Stomach (tissue), 9 donors: ENCODE results near the gene EEF1A1. TPM values are rescaled to one million over a fixed set of nuclear protein-coding genes. Genes with fewer than 3 reads are reported as not detected.
A peak's percentile ranks its signal among the peaks of the same experiment; 100 is the strongest.

ENCODE experiments used
- DNase-seq, 2 donors: peaks; one replicate each; pipeline versions ENCODE4 v3.0.0 to v3.0.0-alpha.2; 2013 to 2019
- H3K27ac ChIP-seq, 5 donors: fragments of 200-600 bp in 4 of 5; sonication (generic) in 4 of 5; one replicate each; pipeline ENCODE4 v1.5.1; 2013 to 2019; ENCODE audit warnings: mild to moderate bottlenecking in 1 of 5, moderate library complexity in 1 of 5
- H3K27me3 ChIP-seq, 3 donors: fragments of 200-600 bp; sonication (generic); one replicate each; pipeline ENCODE4 v1.5.1; 2017 to 2019; ENCODE audit warnings: mixed run types in 1 of 3
- H3K36me3 ChIP-seq, 4 donors: fragments of 200-600 bp; sonication (generic); 1 replicate in 3 of 4; 2 replicates in 1 of 4; pipeline ENCODE4 v1.5.1; 2016 to 2019
- H3K4me1 ChIP-seq, 4 donors: fragments of 200-600 bp; sonication (generic); one replicate each; pipeline ENCODE4 v1.5.1; 2016 to 2019
- H3K4me3 ChIP-seq, 4 donors: fragments of 200-600 bp; sonication (generic) in 3 of 4; one replicate each; pipeline ENCODE4 v1.5.1; 2016 to 2019; ENCODE audit warnings: mild to moderate bottlenecking in 1 of 4
- H3K9me3 ChIP-seq, 4 donors: fragments of 200-600 bp; sonication (generic); one replicate each; pipeline ENCODE4 v1.5.1; 2016 to 2019
- CTCF ChIP-seq, 7 experiments: fragments of 450-650 bp in 4 of 7; fragments of 200-600 bp in 3 of 7; sonication (generic) in 3 of 7; IDR thresholded peaks; one replicate each; pipeline ENCODE4 v1.5.1; 2016 to 2019; ENCODE audit warnings: antibody characterized with exemption in 7 of 7, control low read depth in 2 of 7, mild to moderate bottlenecking in 1 of 7
- EP300 ChIP-seq: sonication (generic); formaldehyde crosslinking; IDR thresholded peaks from one replicate; pipeline ENCODE4 v1.6.1; 2017; ENCODE audit warnings: antibody characterized with exemption
- POLR2A ChIP-seq, 4 donors: fragments of 450-650 bp; IDR thresholded peaks; one replicate each; pipeline ENCODE4 v1.6.1; 2016; ENCODE audit warnings: antibody characterized with exemption in 4 of 4, control low read depth in 2 of 4, mild to moderate bottlenecking in 1 of 4, moderate library complexity in 1 of 4
- POLR2AphosphoS5 ChIP-seq, 3 donors: sonication (generic); formaldehyde crosslinking; IDR thresholded peaks; one replicate each; pipeline ENCODE4 v1.6.1; 2016; ENCODE audit warnings: antibody characterized with exemption in 3 of 3
- WGBS, 5 donors: extraction: QIAGEN DNeasy Blood & Tissue Kit in 3 of 5; methylation state at CpG; one replicate each; pipeline versions ENCODE4 v1.1.5 to v1.1.7; 2013 to 2018; 5-methylcytosine and 5-hydroxymethylcytosine counted together
- intact Hi-C: fragments of 100-400 bp; cut with DNase I; formaldehyde crosslinking; loops from one replicate; pipeline ENCODE4 v1.15.1; 2023; ENCODE audit warnings: low total_unique reads
- polyA plus RNA-seq, 3 donors: library from polyadenylated mRNA; stranded (reverse); fragments of 200-250 nt; gene quantifications; one replicate each; pipeline ENCODE4 v1.2.3, GENCODE V29; 2013
- total RNA-seq, 5 donors: library from RNA; depleted of rRNA; stranded (reverse); fragments of >200 nt; gene quantifications; one replicate each; pipeline versions ENCODE4 v1.1.0 to v1.2.3, GENCODE V29; 2014 to 2016
- donor health status: healthy with polysubstance abuse.
- donor health status: Bipolar disorder and iron deficiency.
- donor health status: healthy.

The EEF1A1 gene
- total and polyA plus RNA-seq, 8 donors: 3,004 to 19,399 (median 7,868) TPM

GRCh38 chr6:73484438-73484837 lies 36.4 kb downstream of the EEF1A1 start:
- TF ChIP-seq POLR2A (IDR thresholded peaks at IDR 0.05): no peak
- no peak for TF ChIP-seq CTCF (IDR thresholded peaks at IDR 0.05)
- TF ChIP-seq POLR2AphosphoS5 (IDR thresholded peaks at IDR 0.05): no peak
- no peak for TF ChIP-seq EP300
- peak overlapping the region in 1 of 5 donors; percentile 22 for H3K27ac ChIP-seq
- H3K36me3 ChIP-seq: peaks cover 58 to 100% (median 100%) of the 10 kb centered on the region in 4 donors
- no peaks in the 10 kb centered on the region for H3K9me3 ChIP-seq
- intact Hi-C loops: no loop called here
- DNase-seq: no peak
- H3K4me3 ChIP-seq: no peak overlapping the region
- no peaks in the 10 kb centered on the region for H3K27me3 ChIP-seq
- peaks cover 0 to 6% (median 0%) of the 10 kb centered on the region in 4 donors for H3K4me1 ChIP-seq
- 85 to 90% (median 88%) methylated on average over 2 of the region's 2 CpGs for WGBS, 5 donors

GRCh38 chr6:73481969-73482368 lies 38.9 kb downstream of the EEF1A1 start:
- H3K27me3 ChIP-seq: no peaks in the 10 kb centered on the region
- H3K9me3 ChIP-seq: no peaks in the 10 kb centered on the region
- no peak overlapping the region for H3K27ac ChIP-seq
- H3K4me3 ChIP-seq: no peak overlapping the region
- H3K4me1 ChIP-seq: peaks cover 0 to 6% (median 0%) of the 10 kb centered on the region in 4 donors
- intact Hi-C loops: no loop called here
- peak in 1 of 2 donors; percentile 70 for DNase-seq
- WGBS, 5 donors: 62 to 87% (median 70%) methylated on average over 12 of the region's 12 CpGs
- TF ChIP-seq CTCF (IDR thresholded peaks at IDR 0.05) (no peak), EP300 (no peak), POLR2A (IDR thresholded peaks at IDR 0.05) (no peak), POLR2AphosphoS5 (IDR thresholded peaks at IDR 0.05) (no peak)
- H3K36me3 ChIP-seq: peaks cover 53 to 100% (median 100%) of the 10 kb centered on the region in 4 donors

- H3K9me3 ChIP-seq: no peaks in the 10 kb centered on the region
- H3K4me1 ChIP-seq: no peaks in the 10 kb centered on the region
- TF ChIP-seq POLR2AphosphoS5 (IDR thresholded peaks at IDR 0.05) (no peak), EP300 (no peak), CTCF (IDR thresholded peaks at IDR 0.05) (no peak), POLR2A (IDR thresholded peaks at IDR 0.05) (no peak)
- H3K36me3 ChIP-seq: peaks cover 61 to 100% (median 100%) of the 10 kb centered on the region in 4 donors
- no peak overlapping the region for H3K27ac ChIP-seq
- H3K27me3 ChIP-seq: no peaks in the 10 kb centered on the region
- 95 to 99% (median 96%) methylated on average over 4 of the region's 4 CpGs for WGBS, 5 donors
- DNase-seq: no peak
- H3K4me3 ChIP-seq: no peak overlapping the region
- intact Hi-C loops: no loop called here
Observed at GRCh38 chr6:73477407-73477806, 43.4 kb downstream of the EEF1A1 start.

- Histone ChIP-seq H3K27ac (no peak overlapping the region), H3K4me1 (no peaks in the 10 kb centered on the region), H3K36me3 (peaks cover 55 to 100% (median 100%) of the 10 kb centered on the region in 4 donors), H3K27me3 (no peaks in the 10 kb centered on the region), H3K9me3 (no peaks in the 10 kb centered on the region), H3K4me3 (no peak overlapping the region)
- TF ChIP-seq EP300: no peak
- no peak for TF ChIP-seq POLR2A (IDR thresholded peaks at IDR 0.05)
- no peak for TF ChIP-seq POLR2AphosphoS5 (IDR thresholded peaks at IDR 0.05)
- TF ChIP-seq CTCF (IDR thresholded peaks at IDR 0.05): no peak
- 92 to 97% (median 94%) methylated on average over 10 of the region's 10 CpGs for WGBS, 5 donors
- no peak for DNase-seq
- intact Hi-C loops: no loop called here
Observed at GRCh38 chr6:73476723-73477122, 44.1 kb downstream of the EEF1A1 start.
